ENCODE measurements around the gene RYR2. TPM values are rescaled to one million over a fixed set of nuclear protein-coding genes. Genes with fewer than 3 reads are reported as not detected.
"Not testable (repeated sequence)": the region's sequence is repeated elsewhere in the genome, so short reads cannot be mapped to it uniquely, and the experiment has no call there.

Gene RYR2
- total RNA-seq, 2 experiments from 2014 or later, result 0.05 to 0.08 TPM

DNA sequence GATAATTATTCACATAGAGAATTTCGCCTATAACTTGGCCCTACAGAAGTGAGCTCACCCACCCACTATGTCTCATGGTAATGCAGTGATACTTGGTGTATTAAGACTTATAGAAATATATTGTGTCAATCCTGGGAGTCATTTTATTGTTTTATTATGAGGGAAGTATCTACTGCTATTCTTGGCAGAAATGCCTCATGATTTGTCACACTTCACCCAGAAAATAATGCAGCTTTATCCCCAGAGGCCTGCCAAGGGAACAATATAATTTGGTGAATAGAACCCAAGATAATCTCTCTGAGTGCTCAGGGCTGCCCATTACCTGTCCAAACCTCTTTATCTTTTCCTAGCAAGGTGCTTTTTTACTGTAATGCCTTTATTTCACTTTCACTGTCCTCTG lies 750.7 kb downstream of the RYR2 start:
- Mint-ChIP-seq H3K4me1 (no peaks in the 10 kb centered on the region), H3K36me3 (ENCODE audit: low read depth) (no peaks in the 10 kb centered on the region), H3K27ac (no peak overlapping the region), H3K4me3 (no peak overlapping the region), H3K9me3 (no peaks in the 10 kb centered on the region), H3K27me3 (no peaks in the 10 kb centered on the region)
- no peak for DNase-seq
- ChIA-PET CTCF (interaction anchor here (1.3 to 1.9 kb wide), 2 partner anchors 15 to 17 kb away, joined by 3 to 9 read pairs; no protein-coding TSS in a partner anchor), POLR2A (no interaction called here)

DNA sequence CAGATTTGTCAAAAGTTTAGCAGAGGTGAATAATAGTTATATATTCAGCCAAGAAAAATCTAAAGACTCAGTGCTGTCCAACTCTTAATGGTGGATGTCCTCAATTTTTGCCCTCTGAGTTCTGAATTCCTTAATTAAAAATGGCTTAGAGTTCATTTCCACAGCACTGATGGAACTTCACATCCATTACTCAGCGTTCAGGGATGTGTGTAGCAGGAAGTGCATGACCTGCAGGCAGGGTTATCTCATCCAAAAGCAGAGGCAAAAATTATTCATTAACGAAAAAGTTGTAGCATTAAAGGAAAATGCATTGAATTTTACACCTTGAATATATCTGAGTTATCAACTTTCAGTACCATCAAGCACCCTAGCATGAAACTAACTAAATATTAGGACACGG lies 752.1 kb downstream of the RYR2 start:
- no peak for DNase-seq
- Mint-ChIP-seq H3K36me3 (ENCODE audit: low read depth) (no peaks in the 10 kb centered on the region), H3K4me1 (no peaks in the 10 kb centered on the region), H3K4me3 (no peak overlapping the region), H3K9me3 (no peaks in the 10 kb centered on the region), H3K27me3 (no peaks in the 10 kb centered on the region), H3K27ac (no peak overlapping the region)
- CTCF ChIA-PET, result no interaction called here
- POLR2A ChIA-PET, result no interaction called here

DNA sequence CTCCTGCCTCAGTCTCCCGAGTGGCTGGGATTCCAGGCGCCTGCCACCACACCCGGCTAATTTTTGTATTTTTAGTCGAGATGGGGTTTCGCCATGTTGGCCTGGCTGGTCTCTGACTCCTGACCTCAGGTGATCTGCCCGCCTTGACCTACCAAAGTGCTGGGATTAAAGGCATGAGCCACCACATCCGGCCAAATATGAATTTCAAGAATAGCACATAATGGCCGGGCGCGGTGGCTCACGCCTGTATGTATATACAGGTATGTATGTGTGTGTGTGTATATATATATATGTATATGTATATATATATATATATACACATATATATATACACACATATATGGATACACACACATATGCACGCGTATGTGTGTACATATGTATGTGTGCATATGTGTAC lies 753.6 kb downstream of the RYR2 start:
- Mint-ChIP-seq H3K27me3 (no peaks in the 10 kb centered on the region), H3K4me1 (no peaks in the 10 kb centered on the region), H3K4me3 (no peak overlapping the region), H3K36me3 (ENCODE audit: low read depth) (no peaks in the 10 kb centered on the region), H3K9me3 (no peaks in the 10 kb centered on the region), H3K27ac (no peak overlapping the region)
- ChIA-PET POLR2A (no interaction called here), CTCF (no interaction called here)
- DNase-seq, result no peak

DNA sequence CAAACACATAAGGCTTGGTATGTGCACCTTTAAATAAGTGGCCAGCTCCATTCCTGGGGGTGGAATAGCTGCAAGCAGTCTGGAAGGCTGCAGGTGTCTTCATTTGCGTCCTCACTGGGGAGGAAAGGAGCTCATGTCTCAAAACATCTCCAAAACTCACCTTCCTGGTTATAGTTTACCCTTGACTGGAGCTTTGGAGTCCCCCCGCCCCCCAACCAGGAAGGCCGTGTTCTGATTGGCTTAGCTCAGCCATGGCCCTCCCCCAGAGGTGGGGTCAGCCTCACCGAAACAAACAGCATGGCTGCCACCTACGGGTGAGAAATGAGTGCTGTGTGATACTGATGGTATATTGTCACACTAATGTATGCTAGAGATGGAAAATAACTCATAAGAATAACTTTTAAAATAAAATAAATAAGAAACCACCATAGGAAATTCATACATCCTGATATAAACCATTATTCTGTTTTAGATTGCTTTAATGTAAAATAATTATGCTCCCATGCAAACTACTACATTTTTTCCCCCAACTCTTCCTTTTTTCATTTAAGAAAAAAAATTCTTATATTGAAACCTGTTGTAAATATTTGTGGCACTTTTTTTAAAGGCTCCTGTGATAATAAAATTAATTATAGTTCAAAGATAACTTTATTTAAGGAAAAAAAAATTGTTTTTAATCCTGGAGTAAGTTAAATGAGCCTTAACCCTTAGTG lies 757.9 kb downstream of the RYR2 start:
- H3K36me3 Mint-ChIP-seq (ENCODE audit: low read depth), result no peaks in the 10 kb centered on the region
- CTCF ChIA-PET, result interaction anchor here (0.5 to 1.4 kb wide), 5 partner anchors 9 to 235 kb away, joined by 3 to 7 read pairs (median 4); no protein-coding TSS in a partner anchor

DNA sequence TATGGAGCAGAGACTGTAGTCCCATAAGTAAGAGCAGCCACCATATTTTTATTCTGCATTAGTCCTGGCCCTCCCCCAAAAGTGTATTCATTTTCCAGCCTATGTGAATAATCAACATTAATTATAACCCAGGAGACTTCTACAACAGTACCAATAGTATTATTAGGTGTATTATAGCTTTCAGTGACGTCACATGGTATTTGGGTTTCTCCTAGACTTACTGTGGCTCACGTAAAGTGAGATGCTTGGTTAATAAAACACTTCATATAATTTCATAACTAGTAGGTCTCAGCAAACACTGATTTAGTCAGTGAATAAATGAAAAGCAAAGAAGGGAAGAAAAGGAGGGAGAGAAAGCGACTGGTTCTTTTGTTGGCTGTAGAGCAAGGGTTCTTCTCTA lies 762.5 kb downstream of the RYR2 start:
- H3K4me1 Mint-ChIP-seq, result no peaks in the 10 kb centered on the region
- H3K36me3 Mint-ChIP-seq (ENCODE audit: low read depth), result no peaks in the 10 kb centered on the region
- no peaks in the 10 kb centered on the region for H3K9me3 Mint-ChIP-seq
- no peaks in the 10 kb centered on the region for H3K27me3 Mint-ChIP-seq
- CTCF ChIA-PET, result interaction anchor here (1.1 kb wide), 1 partner anchor 10 kb away, joined by 4 read pairs; no protein-coding TSS in a partner anchor
- POLR2A ChIA-PET, result no interaction called here
- H3K27ac Mint-ChIP-seq, result no peak overlapping the region
- DNase-seq, result no peak
- no peak overlapping the region for H3K4me3 Mint-ChIP-seq

More for the DNA sequence above, 757.9 kb downstream of the RYR2 start:
- Mint-ChIP-seq H3K9me3 (no peaks in the 10 kb centered on the region), H3K27me3 (no peaks in the 10 kb centered on the region), H3K27ac (no peak overlapping the region), H3K4me1 (no peaks in the 10 kb centered on the region), H3K4me3 (no peak overlapping the region)
- DNase-seq, result peak; percentile 43
- POLR2A ChIA-PET, result no interaction called here

DNA sequence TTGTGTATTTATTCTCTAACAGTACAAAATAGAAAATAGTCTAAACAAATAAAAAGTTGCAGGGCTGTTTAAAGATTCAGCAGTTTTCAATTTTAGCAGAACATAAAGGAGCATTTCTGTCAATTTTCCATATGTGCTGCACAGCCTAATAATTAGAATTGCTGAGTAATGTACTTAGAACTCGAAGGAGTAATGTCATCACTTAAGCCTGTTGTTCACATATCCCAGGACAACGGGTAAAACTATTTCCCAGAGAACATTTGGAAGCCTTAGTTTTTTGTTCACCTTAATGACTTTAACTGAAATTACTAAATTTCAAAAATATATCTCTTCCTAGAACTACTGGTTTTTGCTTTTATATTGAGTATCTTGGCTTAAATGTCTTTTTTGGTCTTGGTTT lies 767.1 kb downstream of the RYR2 start:
- Mint-ChIP-seq H3K27me3 (no peaks in the 10 kb centered on the region), H3K4me3 (no peak overlapping the region), H3K9me3 (no peaks in the 10 kb centered on the region), H3K36me3 (ENCODE audit: low read depth) (no peaks in the 10 kb centered on the region), H3K27ac (no peak overlapping the region), H3K4me1 (no peaks in the 10 kb centered on the region)
- CTCF ChIA-PET, result interaction anchor here (0.7 kb wide), 1 partner anchor 9 kb away, joined by 4 read pairs; no protein-coding TSS in a partner anchor
- no peak for DNase-seq
- POLR2A ChIA-PET, result no interaction called here

DNA sequence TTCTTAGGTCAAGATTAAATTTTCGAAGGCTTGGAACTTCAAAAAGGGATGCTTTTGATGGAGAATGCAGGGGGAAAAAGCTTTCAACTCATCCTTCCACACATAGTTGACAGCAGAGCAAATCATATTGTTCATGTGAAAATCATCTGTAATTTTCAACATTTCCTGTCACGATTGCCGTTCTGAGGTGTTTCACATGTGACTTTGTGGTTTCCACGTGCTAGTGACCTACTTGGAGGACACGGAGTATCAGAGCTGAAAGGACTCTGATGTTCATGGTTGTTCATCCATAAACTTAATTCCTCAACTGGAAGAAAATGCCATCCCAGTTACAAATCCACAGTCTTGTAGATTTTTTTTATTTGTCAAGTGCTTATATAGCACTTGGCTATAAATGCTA lies 769.6 kb downstream of the RYR2 start:
- no peaks in the 10 kb centered on the region for H3K27me3 Mint-ChIP-seq
- H3K36me3 Mint-ChIP-seq (ENCODE audit: low read depth), result no peaks in the 10 kb centered on the region
- no peak for DNase-seq
- no peak overlapping the region for H3K27ac Mint-ChIP-seq
- ChIA-PET POLR2A (no interaction called here), CTCF (interaction anchor here (0.5 kb wide), 1 partner anchor 244 kb away, joined by 3 read pairs; no protein-coding TSS in a partner anchor)
- H3K9me3 Mint-ChIP-seq, result no peaks in the 10 kb centered on the region
- no peak overlapping the region for H3K4me3 Mint-ChIP-seq
- no peaks in the 10 kb centered on the region for H3K4me1 Mint-ChIP-seq

DNA sequence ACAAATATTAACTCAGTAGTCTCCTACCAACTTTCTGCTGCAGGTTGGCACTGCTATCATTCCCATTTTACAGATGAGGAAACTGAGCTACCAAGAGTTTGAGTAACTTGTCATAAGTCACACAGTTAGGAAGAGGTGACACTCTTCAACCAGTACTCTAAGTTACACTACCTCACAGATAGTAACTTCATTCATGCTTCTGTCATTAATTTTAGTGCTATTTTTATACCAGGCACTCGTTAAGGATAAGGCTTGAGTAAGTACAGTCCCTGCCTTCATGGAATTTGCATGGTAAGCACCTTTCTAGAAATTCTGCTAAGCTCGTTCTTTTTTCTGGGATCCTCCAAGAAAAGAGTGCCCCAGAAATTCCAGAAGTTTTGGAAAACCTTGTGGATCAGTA lies 770.1 kb downstream of the RYR2 start:
- H3K36me3 Mint-ChIP-seq (ENCODE audit: low read depth), result no peaks in the 10 kb centered on the region
- ChIA-PET CTCF (interaction anchor here (0.5 kb wide), 1 partner anchor 245 kb away, joined by 3 read pairs; no protein-coding TSS in a partner anchor), POLR2A (no interaction called here)
- H3K9me3 Mint-ChIP-seq, result no peaks in the 10 kb centered on the region
- H3K27ac Mint-ChIP-seq, result no peak overlapping the region
- H3K4me3 Mint-ChIP-seq, result no peak overlapping the region
- H3K27me3 Mint-ChIP-seq, result no peaks in the 10 kb centered on the region
- no peaks in the 10 kb centered on the region for H3K4me1 Mint-ChIP-seq
- no peak for DNase-seq

DNA sequence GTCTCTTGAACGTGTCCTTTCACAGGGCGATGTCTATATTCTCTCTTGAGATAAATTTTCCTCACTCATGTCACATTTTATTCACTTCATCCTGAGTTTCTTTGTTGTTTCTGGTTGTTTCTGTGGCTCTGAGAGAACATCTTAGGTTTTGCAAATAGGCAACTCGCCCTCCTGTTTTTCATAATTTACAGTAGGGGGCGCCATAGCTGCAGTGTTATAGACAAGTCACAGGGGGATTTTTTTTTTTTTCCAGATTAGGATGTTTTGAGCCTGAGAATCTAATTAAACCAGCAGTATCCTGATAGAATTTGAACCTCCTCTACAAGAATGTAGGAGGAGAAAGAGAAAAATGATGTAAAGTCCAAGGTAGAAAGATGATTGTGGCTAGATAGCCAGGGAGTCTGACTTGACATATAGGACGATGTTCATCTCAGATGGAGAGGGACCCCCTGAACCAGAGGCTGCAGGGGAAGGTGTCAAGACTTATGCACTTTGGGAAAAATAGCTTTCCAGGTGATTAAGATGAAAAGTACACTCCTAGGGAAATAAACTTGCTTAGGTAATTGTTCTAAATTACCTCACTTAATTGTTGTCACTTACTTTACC lies 772.4 kb downstream of the RYR2 start:
- CTCF ChIA-PET, result interaction anchor here (0.6 to 1.4 kb wide), 6 partner anchors 9 to 674 kb away, joined by 4 to 7 read pairs (median 4); no protein-coding TSS in a partner anchor
- POLR2A ChIA-PET, result no interaction called here
- no peak overlapping the region for H3K27ac Mint-ChIP-seq
- H3K9me3 Mint-ChIP-seq, result no peaks in the 10 kb centered on the region
- H3K4me3 Mint-ChIP-seq, result no peak overlapping the region
- no peaks in the 10 kb centered on the region for H3K36me3 Mint-ChIP-seq (ENCODE audit: low read depth)
- H3K27me3 Mint-ChIP-seq, result no peaks in the 10 kb centered on the region
- DNase-seq, result no peak
- no peaks in the 10 kb centered on the region for H3K4me1 Mint-ChIP-seq

DNA sequence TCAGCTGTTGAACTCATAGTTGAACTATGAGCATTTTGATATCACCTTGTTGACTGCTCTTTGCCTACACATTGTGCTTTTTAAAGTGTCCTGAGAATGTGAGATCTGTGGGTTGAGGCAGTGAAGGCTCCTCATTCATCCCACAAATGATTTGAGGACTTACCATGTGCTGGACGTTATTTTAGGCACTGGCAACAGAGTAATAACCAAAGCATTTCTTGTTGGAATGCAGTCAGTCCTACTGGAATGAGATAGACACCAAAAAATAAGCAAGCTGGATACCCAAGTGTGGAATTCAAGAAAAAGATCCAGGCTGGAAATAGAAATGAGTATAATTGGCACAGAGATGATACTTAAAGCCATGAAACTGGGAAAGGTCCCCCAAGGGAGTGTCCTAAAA lies 775.3 kb downstream of the RYR2 start:
- no peak overlapping the region for H3K4me3 Mint-ChIP-seq
- H3K36me3 Mint-ChIP-seq (ENCODE audit: low read depth), result no peaks in the 10 kb centered on the region
- no peaks in the 10 kb centered on the region for H3K4me1 Mint-ChIP-seq
- POLR2A ChIA-PET, result no interaction called here
- CTCF ChIA-PET, result interaction anchor here (2.5 kb wide), 1 partner anchor 10 kb away, joined by 8 read pairs; no protein-coding TSS in a partner anchor
- DNase-seq, result no peak
- H3K9me3 Mint-ChIP-seq, result no peaks in the 10 kb centered on the region
- H3K27me3 Mint-ChIP-seq, result no peaks in the 10 kb centered on the region
- H3K27ac Mint-ChIP-seq, result no peak overlapping the region

DNA sequence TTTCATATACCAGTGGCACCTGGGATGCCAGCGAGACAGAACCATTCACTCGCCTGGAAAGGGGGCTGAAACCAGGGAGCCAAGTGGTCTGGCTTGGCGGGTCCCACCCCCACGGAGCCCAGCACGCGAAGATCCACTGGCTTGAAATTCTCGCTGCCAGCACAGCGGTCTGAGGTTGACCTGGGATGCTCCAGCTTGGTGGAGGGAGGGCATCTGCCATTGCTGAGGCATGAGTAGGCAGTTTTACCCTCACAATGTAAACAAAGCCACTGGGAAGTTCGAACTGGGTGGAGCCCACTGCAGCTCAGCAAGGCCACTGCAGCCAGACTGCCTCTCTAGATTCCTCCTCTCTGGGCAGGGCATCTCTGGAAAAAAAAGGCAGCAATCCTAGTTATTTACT lies 778.6 kb downstream of the RYR2 start:
- H3K9me3 Mint-ChIP-seq; H3K27ac Mint-ChIP-seq; H3K36me3 Mint-ChIP-seq (ENCODE audit: low read depth); H3K4me3 Mint-ChIP-seq; H3K4me1 Mint-ChIP-seq; CTCF ChIA-PET; DNase-seq; H3K27me3 Mint-ChIP-seq; POLR2A ChIA-PET: not testable (repeated sequence)

DNA sequence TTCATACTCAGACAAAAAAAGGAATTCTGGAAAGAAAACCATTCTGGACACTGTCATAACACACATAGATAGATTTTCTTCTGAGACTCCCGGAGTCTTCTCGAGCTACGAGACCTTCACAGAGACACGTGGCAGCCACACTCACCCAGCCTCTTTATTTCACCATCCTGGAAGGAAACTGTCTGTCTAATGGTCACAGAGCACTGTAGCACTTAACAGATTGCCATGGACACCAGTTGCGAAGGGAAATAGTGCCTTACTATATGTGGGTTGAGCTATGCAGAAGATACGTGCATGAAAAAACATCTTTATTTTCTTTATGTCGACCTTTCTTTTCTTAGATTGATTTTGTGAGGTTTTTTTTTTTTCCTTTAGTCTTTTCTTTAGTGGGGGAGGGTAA lies 790.9 kb downstream of the RYR2 start:
- no peak overlapping the region for H3K4me3 Mint-ChIP-seq
- no peaks in the 10 kb centered on the region for H3K36me3 Mint-ChIP-seq (ENCODE audit: low read depth)
- no peak overlapping the region for H3K27ac Mint-ChIP-seq
- H3K27me3 Mint-ChIP-seq, result no peaks in the 10 kb centered on the region
- H3K9me3 Mint-ChIP-seq, result no peaks in the 10 kb centered on the region
- DNase-seq, result no peak
- CTCF ChIA-PET, result no interaction called here
- no peaks in the 10 kb centered on the region for H3K4me1 Mint-ChIP-seq
- POLR2A ChIA-PET, result no interaction called here

DNA sequence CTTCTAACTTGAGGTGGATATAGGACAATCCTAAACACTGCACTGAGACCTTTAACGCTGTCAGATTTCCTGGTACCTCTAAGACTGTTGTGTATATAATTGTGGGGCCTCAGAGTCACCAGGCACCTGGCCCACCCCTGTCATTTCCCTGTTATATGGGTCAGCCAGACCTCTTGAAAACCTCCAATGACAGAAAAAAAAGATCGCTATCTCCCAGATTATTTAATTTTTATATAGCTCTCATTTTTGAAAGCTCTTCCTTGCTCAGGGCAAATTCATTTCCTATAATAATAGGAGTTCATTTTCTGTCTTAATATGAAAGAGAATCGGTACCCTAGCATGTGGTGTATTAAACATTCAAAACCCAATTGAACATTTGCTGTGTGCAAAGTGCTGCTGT lies 792.1 kb downstream of the RYR2 start:
- ChIA-PET POLR2A (no interaction called here), CTCF (no interaction called here)
- H3K27me3 Mint-ChIP-seq, result no peaks in the 10 kb centered on the region
- no peaks in the 10 kb centered on the region for H3K36me3 Mint-ChIP-seq (ENCODE audit: low read depth)
- no peak for DNase-seq
- no peak overlapping the region for H3K4me3 Mint-ChIP-seq
- no peak overlapping the region for H3K27ac Mint-ChIP-seq
- no peaks in the 10 kb centered on the region for H3K4me1 Mint-ChIP-seq
- no peaks in the 10 kb centered on the region for H3K9me3 Mint-ChIP-seq

DNA sequence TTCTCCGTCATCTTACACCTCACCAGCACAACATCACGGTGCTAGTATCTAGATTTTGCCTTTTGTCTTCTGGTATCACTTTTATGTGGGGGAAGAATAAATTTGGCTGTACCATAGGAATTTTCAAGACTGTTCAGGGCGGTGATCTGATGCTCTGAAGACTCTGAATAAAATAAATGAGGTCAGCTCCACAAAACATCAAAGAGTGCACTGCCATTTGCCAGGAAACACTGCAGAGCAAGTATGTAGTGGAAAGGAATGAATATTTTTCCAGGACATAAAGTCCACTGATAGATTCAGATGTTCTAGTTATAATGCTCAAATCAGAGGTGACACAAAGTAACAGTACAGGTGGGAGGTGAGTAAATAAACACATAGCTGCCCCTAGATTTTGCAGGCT lies 792.5 kb downstream of the RYR2 start:
- Mint-ChIP-seq H3K4me3 (no peak overlapping the region), H3K27ac (no peak overlapping the region), H3K9me3 (no peaks in the 10 kb centered on the region), H3K4me1 (no peaks in the 10 kb centered on the region), H3K27me3 (no peaks in the 10 kb centered on the region), H3K36me3 (ENCODE audit: low read depth) (no peaks in the 10 kb centered on the region)
- ChIA-PET POLR2A (no interaction called here), CTCF (no interaction called here)
- no peak for DNase-seq

Data from activated CD4-positive, alpha-beta memory T cell treated with anti-CD3 and anti-CD28 coated beads, Interleukin-2, amount 10 ng/mL, durations not matched to agents 7 days and 5 days (primary cell).